HG02973 (cell line): ENCODE data around the gene TCIRG1.
"Not testable (repeated sequence)": the region's sequence is repeated elsewhere in the genome, so short reads cannot be mapped to it uniquely, and the experiment has no call there.

Experiments
- ATAC-seq: cut with Tn5 transposase; IDR thresholded peaks from one replicate; pipeline ENCODE4 v1.9.1; 2021; ENCODE audit warnings: moderate library complexity; ENCODE audit not compliant: unreplicated experiment

Gene TCIRG1

GRCh38 chr11:68077617-68078582, 39.1 kb downstream of the TCIRG1 start:
- ATAC-seq: no peak

- ATAC-seq: no peak
Measured at GRCh38 chr11:68080860-68081259, 42.0 kb downstream of the TCIRG1 start.

GRCh38 chr11:68081691-68082090, 42.9 kb downstream of the TCIRG1 start:
- no peak for ATAC-seq

GRCh38 chr11:68082481-68082880, 43.7 kb downstream of the TCIRG1 start:
- no peak for ATAC-seq

- ATAC-seq: no peak
Measured at GRCh38 chr11:68083517-68083916, 44.7 kb downstream of the TCIRG1 start.

- ATAC-seq: no peak
Measured at GRCh38 chr11:68089679-68090078, 50.9 kb downstream of the TCIRG1 start.

- no peak for ATAC-seq
Measured at GRCh38 chr11:68090287-68090686, 51.5 kb downstream of the TCIRG1 start.

- ATAC-seq: no peak
Measured at GRCh38 chr11:68090706-68091105, 51.9 kb downstream of the TCIRG1 start.

- no peak for ATAC-seq
Measured at GRCh38 chr11:68092411-68092810, 53.6 kb downstream of the TCIRG1 start.

GRCh38 chr11:68092946-68093345, 54.1 kb downstream of the TCIRG1 start:
- not testable (repeated sequence) for ATAC-seq

GRCh38 chr11:68093565-68093964, 54.7 kb downstream of the TCIRG1 start:
- ATAC-seq: no peak

- no peak for ATAC-seq
Measured at GRCh38 chr11:68096962-68097361, 58.1 kb downstream of the TCIRG1 start.

GRCh38 chr11:68099057-68099456, 60.2 kb downstream of the TCIRG1 start:
- no peak for ATAC-seq

GRCh38 chr11:68099474-68100405, 60.9 kb downstream of the TCIRG1 start:
- no peak for ATAC-seq
